Measurements from ENCODE around the gene NRXN2.

- TF ChIP-seq CTCF (IDR thresholded peaks at IDR 0.05; ENCODE audit: low read depth, low read length, missing input control) (no peak), REST (IDR thresholded peaks at IDR 0.05) (no peak), FOXA1 (IDR thresholded peaks at IDR 0.05) (no peak), TAF1 (conservative IDR thresholded peaks at IDR 0.05) (no peak), YY1 (IDR thresholded peaks at IDR 0.05) (no peak), GABPA (IDR thresholded peaks at IDR 0.05 in 1 of 2, conservative IDR thresholded peaks at IDR 0.05 in 1 of 2) (no peak), RAD21 (IDR thresholded peaks at IDR 0.05) (no peak), EGR1 (IDR thresholded peaks at IDR 0.05; ENCODE audit: low read depth in 2 of 2) (no peak), SP1 (IDR thresholded peaks at IDR 0.05) (no peak), MAX (IDR thresholded peaks at IDR 0.05) (no peak)
These were observed 8.3 kb downstream of the NRXN2 start for GRCh38 chr11:64714666-64715065.

Measured in liver (tissue), 3 donors.